Trophoblast cell (in vitro differentiated cells and primary cell): Measurements from ENCODE around the gene ADGRF5.

Experiments
- DNase-seq, 2 donors: peaks; one replicate each; pipeline ENCODE4 v3.0.0-alpha.2; 2016
- H2AFZ ChIP-seq: 2 replicates; pipeline ENCODE4 v1.6.1; 2013; ENCODE audit warnings: low read length, moderate library complexity, mild to moderate bottlenecking; ENCODE audit not compliant: insufficient read depth, poor library complexity
- H2AK5ac ChIP-seq: 2 replicates; pipeline ENCODE4 v1.6.1; 2013; ENCODE audit warnings: mild to moderate bottlenecking, low read length
- H2BK120ac ChIP-seq: 2 replicates; pipeline ENCODE4 v1.6.1; 2013; ENCODE audit warnings: low read length, mild to moderate bottlenecking, moderate library complexity; ENCODE audit not compliant: insufficient read depth, poor library complexity
- H2BK12ac ChIP-seq: 2 replicates; pipeline ENCODE4 v1.6.1; 2013; ENCODE audit warnings: mild to moderate bottlenecking, low read length, moderate library complexity
- H2BK5ac ChIP-seq: 2 replicates; pipeline ENCODE4 v1.6.1; 2013; ENCODE audit warnings: low read length, low read depth, moderate library complexity, mild to moderate bottlenecking; ENCODE audit not compliant: poor library complexity
- H3K14ac ChIP-seq: 2 replicates; pipeline ENCODE4 v1.6.1; 2013; ENCODE audit warnings: mild to moderate bottlenecking, low read length
- H3K18ac ChIP-seq: 2 replicates; pipeline ENCODE4 v1.6.1; 2013; ENCODE audit warnings: mild to moderate bottlenecking, low read length
- H3K23ac ChIP-seq: 2 replicates; pipeline ENCODE4 v1.6.1; 2013; ENCODE audit warnings: low read length
- H3K27ac ChIP-seq: 2 replicates; pipeline ENCODE4 v1.5.1; 2013; ENCODE audit warnings: low read depth, mild to moderate bottlenecking, inconsistent platforms, low read length, moderate library complexity
- H3K27me3 ChIP-seq: 2 replicates; pipeline ENCODE4 v1.6.1; 2013; ENCODE audit warnings: inconsistent platforms, mild to moderate bottlenecking, low read length, moderate library complexity; ENCODE audit not compliant: insufficient read depth
- H3K36me3 ChIP-seq, 2 experiments: 1 replicate in 1 of 2; 2 replicates in 1 of 2; pipeline ENCODE4 v1.6.1; 2013; ENCODE audit warnings: low read length in 2 of 2, mild to moderate bottlenecking in 2 of 2, moderate library complexity in 1 of 2; ENCODE audit not compliant: insufficient read depth in 2 of 2, control insufficient read depth in 1 of 2
- H3K4ac ChIP-seq: 2 replicates; pipeline ENCODE4 v1.6.1; 2013; ENCODE audit warnings: low read depth, mild to moderate bottlenecking, low read length, moderate library complexity
- H3K4me1 ChIP-seq, 2 experiments: 1 replicate in 1 of 2; 2 replicates in 1 of 2; pipeline ENCODE4 v1.6.1; 2013; ENCODE audit warnings: low read length in 2 of 2, mild to moderate bottlenecking in 2 of 2, moderate library complexity in 1 of 2; ENCODE audit not compliant: insufficient read depth in 2 of 2, control insufficient read depth in 1 of 2
- H3K4me2 ChIP-seq: 2 replicates; pipeline ENCODE4 v1.6.1; 2013; ENCODE audit warnings: inconsistent platforms, mild to moderate bottlenecking, low read length, moderate library complexity
- H3K4me3 ChIP-seq: 2 replicates; pipeline ENCODE4 v1.5.1; 2013; ENCODE audit warnings: mild to moderate bottlenecking, low read depth, low read length, inconsistent platforms
- H3K79me1 ChIP-seq: one replicate; pipeline ENCODE4 v1.6.1; 2013; ENCODE audit warnings: low read length
- H3K79me2 ChIP-seq: 2 replicates; pipeline ENCODE4 v1.6.1; 2013; ENCODE audit warnings: low read length, mild to moderate bottlenecking; ENCODE audit not compliant: control insufficient read depth, insufficient read depth, poor library complexity
- H3K9ac ChIP-seq: 2 replicates; pipeline ENCODE4 v1.6.1; 2013; ENCODE audit warnings: mild to moderate bottlenecking, low read length
- H3K9me3 ChIP-seq: 2 replicates; pipeline ENCODE4 v1.6.1; 2013; ENCODE audit warnings: low read depth, mild to moderate bottlenecking, control low read depth, inconsistent platforms, low read length; ENCODE audit not compliant: insufficient read depth
- H4K12ac ChIP-seq: 2 replicates; pipeline ENCODE4 v1.6.1; 2013; ENCODE audit warnings: low read depth, mild to moderate bottlenecking, low read length, moderate library complexity
- H4K8ac ChIP-seq: 2 replicates; pipeline ENCODE4 v1.6.1; 2013; ENCODE audit warnings: low read depth, mild to moderate bottlenecking, low read length, moderate library complexity
- H4K91ac ChIP-seq: one replicate; pipeline ENCODE4 v1.6.1; 2013; ENCODE audit warnings: low read depth, mild to moderate bottlenecking, low read length, moderate library complexity
- WGBS: extraction: QIAGEN DNeasy Blood & Tissue Kit; methylation state at CpG from one replicate; pipeline ENCODE4 v1.1.7; 2013; ENCODE audit warnings: missing lambda C conversion rate; ENCODE audit not compliant: insufficient read length, insufficient coverage; ENCODE audit errors: extremely low coverage; 5-methylcytosine and 5-hydroxymethylcytosine counted together

ADGRF5 gene

DNA sequence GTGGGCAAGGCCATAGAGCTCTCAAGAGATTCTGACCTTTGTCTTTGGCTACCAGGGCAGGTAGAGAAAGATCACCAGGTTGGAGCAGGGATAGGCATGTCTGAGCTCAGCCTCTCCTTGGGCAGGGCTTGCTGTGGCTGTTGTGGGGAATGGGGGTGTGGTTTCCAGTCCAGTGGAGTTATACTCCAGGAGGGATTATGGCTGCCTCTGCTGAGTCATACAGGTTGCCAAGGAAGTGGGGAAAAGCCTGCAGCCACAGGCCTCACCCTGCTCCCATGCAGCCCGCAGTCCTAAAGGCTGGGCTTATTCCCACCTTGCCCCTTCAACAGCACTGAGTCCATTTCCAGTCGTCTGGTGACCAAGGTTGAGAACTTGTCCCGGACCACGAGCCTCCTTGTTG is 106.6 kb downstream of the ADGRF5 start:
- no peak overlapping the region for H3K23ac ChIP-seq
- no peak overlapping the region for H3K4ac ChIP-seq
- no peak overlapping the region for H4K12ac ChIP-seq
- no peak overlapping the region for H3K4me3 ChIP-seq
- no peaks in the 10 kb centered on the region for H3K79me1 ChIP-seq
- no peaks in the 10 kb centered on the region for H3K4me1 ChIP-seq
- H3K9ac ChIP-seq: no peak overlapping the region
- no peak overlapping the region for H3K27ac ChIP-seq
- no peak overlapping the region for H2BK5ac ChIP-seq
- no peak overlapping the region for H2AFZ ChIP-seq
- H2BK12ac ChIP-seq: no peak overlapping the region
- no peak overlapping the region for H2AK5ac ChIP-seq
- H4K8ac ChIP-seq: no peak overlapping the region
- H3K79me2 ChIP-seq: no peaks in the 10 kb centered on the region
- H3K4me2 ChIP-seq: no peak overlapping the region
- DNase-seq: no peak
- H3K27me3 ChIP-seq: no peaks in the 10 kb centered on the region
- H2BK120ac ChIP-seq: no peak overlapping the region
- H3K14ac ChIP-seq: no peak overlapping the region
- H3K9me3 ChIP-seq: no peaks in the 10 kb centered on the region
- H3K18ac ChIP-seq: no peak overlapping the region
- H4K91ac ChIP-seq: no peak overlapping the region
- H3K36me3 ChIP-seq: no peaks in the 10 kb centered on the region
- no CpG with 5 or more reads among the region's 4 CpGs for WGBS

DNA sequence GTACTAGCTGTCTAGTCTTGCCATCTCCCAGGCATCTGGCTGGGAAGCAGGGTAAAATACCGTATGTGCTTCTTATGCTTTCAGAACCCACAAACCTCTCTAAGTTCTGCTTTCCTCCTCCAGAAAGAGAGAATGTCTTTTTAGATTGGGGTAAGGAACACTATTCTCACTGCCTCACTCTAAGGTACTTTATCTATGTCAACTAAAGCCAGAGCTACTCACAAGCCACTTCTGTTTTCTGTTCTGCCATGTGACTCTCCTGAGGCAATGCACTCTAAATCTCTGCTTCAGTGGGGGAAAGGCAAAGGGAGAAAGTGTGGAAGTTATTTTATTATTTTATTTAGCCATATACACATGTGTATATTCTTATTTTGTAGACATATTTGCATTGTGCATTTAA is 112.9 kb downstream of the ADGRF5 start:
- Histone ChIP-seq H3K9ac (no peak overlapping the region), H2BK5ac (no peak overlapping the region), H3K27ac (no peak overlapping the region), H2AFZ (no peak overlapping the region), H2BK12ac (no peak overlapping the region), H3K23ac (no peak overlapping the region), H3K4me1 (no peaks in the 10 kb centered on the region), H3K9me3 (no peaks in the 10 kb centered on the region), H4K12ac (no peak overlapping the region), H3K14ac (no peak overlapping the region), H3K79me2 (no peaks in the 10 kb centered on the region), H3K4ac (no peak overlapping the region), H3K4me2 (no peak overlapping the region), H2BK120ac (no peak overlapping the region), H3K79me1 (no peaks in the 10 kb centered on the region), H3K4me3 (no peak overlapping the region), H4K8ac (no peak overlapping the region), H4K91ac (no peak overlapping the region), H3K36me3 (no peaks in the 10 kb centered on the region), H3K18ac (no peak overlapping the region), H2AK5ac (no peak overlapping the region), H3K27me3 (no peaks in the 10 kb centered on the region)
- no peak for DNase-seq
- WGBS: no CpG with 5 or more reads among the region's 1 CpG
